HepG2 (cell line): ENCODE measurements around the gene HS6ST2. TPM values are rescaled to one million over a fixed set of nuclear protein-coding genes. Genes with fewer than 3 reads are reported as not detected.

Experiments
- ATAC-seq: fragments of 200-7000 bp; cut with Tn5 transposase; 3 replicates; pipeline ENCODE4 v1.9.1; 2020; ENCODE audit warnings: mild to moderate bottlenecking, moderate library complexity
- BruUV-seq: library from RNA; stranded (reverse); fragments of 400-500 nt; replicated peaks from 2 replicates; lab custom pipeline; 2021; lab: Mats Ljungman, UMichigan
- CTCF ChIA-PET: fragments of 300-600 bp; formaldehyde crosslinking; extraction: SDS; loops from one replicate; lab custom pipeline; 2021; ENCODE audit warnings: low total read pairs, inconsistent platforms, low intra/inter-chr PET ratio; lab: Yijun Ruan, JAX
- POLR2A ChIA-PET: fragments of 350-600 bp; sonication (Branson Sonifier 250); formaldehyde crosslinking; loops from one replicate; lab custom pipeline; 2020; ENCODE audit warnings: antibody characterized with exemption, inconsistent platforms; lab: Yijun Ruan, JAX
- DNase-seq: peaks from one replicate; pipeline ENCODE4 v3.0.0-alpha.2; 2015; ENCODE audit warnings: low spot score
- FAIRE-seq: peaks from 3 replicates; lab custom pipeline; 2011; peaks lifted over from hg19 to GRCh38; lab: Jason Lieb, UNC
- H2AFZ ChIP-seq: one replicate; pipeline ENCODE4 v1.6.1; 2011; ENCODE audit warnings: low read length, inconsistent platforms
- H3K27ac ChIP-seq: fragments of 300-600 bp; 3 replicates; pipeline ENCODE4 v1.8.0; 2011; ENCODE audit warnings: mixed run types, mild to moderate bottlenecking, mixed read lengths, low read length, inconsistent platforms; ENCODE audit not compliant: insufficient read depth; ENCODE audit errors: extremely low read length
- H3K27me3 ChIP-seq, 2 experiments: fragments of 200-600 bp in 1 of 2; 2 replicates in 1 of 2; 3 replicates in 1 of 2; pipeline versions ENCODE4 v1.6.0 to v1.8.0; 2011; ENCODE audit warnings: low read length in 2 of 2, mild to moderate bottlenecking in 2 of 2, moderate library complexity in 2 of 2, inconsistent platforms in 1 of 2; ENCODE audit not compliant: insufficient read depth in 2 of 2, control insufficient read depth in 1 of 2
- H3K36me3 ChIP-seq, 2 experiments: fragments of 200-600 bp in 1 of 2; replicated peaks in 1 of 2; 2 replicates in 1 of 2; 3 replicates in 1 of 2; pipeline versions ENCODE4 v1.5.1 to v1.8.0; 2011; ENCODE audit warnings: low read length in 2 of 2, inconsistent platforms in 1 of 2; ENCODE audit not compliant: insufficient read depth in 2 of 2, control insufficient read depth in 1 of 2
- H3K4me1 ChIP-seq: 2 replicates; pipeline ENCODE4 v1.5.1; 2012; ENCODE audit warnings: low read length, inconsistent platforms; ENCODE audit not compliant: insufficient read depth
- H3K4me2 ChIP-seq: 2 replicates; pipeline ENCODE4 v1.6.0; 2011; ENCODE audit warnings: low read depth, low read length, inconsistent platforms
- H3K4me3 ChIP-seq, 3 experiments: fragments of 200-600 bp in 1 of 3; sonication (generic), shearing (Covaris generic) in 1 of 3; replicated peaks in 1 of 3; 2 replicates each; pipeline ENCODE4 v1.5.1; 2011 to 2016; ENCODE audit warnings: low read length in 3 of 3, inconsistent platforms in 2 of 3, low read depth in 2 of 3, mild to moderate bottlenecking in 2 of 3, control low read depth in 1 of 3, mixed read lengths in 1 of 3; ENCODE audit not compliant: insufficient read depth in 1 of 3
- H3K79me2 ChIP-seq: one replicate; pipeline ENCODE4 v1.6.1; 2011; ENCODE audit warnings: low read length, inconsistent platforms; ENCODE audit not compliant: insufficient read depth
- H3K9ac ChIP-seq: 2 replicates; pipeline ENCODE4 v1.6.0; 2011; ENCODE audit warnings: mild to moderate bottlenecking, low read depth, low read length, inconsistent platforms; ENCODE audit not compliant: insufficient read depth
- H3K9me3 ChIP-seq: 2 replicates; pipeline ENCODE4 v1.5.1; 2012; ENCODE audit warnings: mild to moderate bottlenecking, low read length
- H4K20me1 ChIP-seq: 2 replicates; pipeline ENCODE4 v1.6.0; 2011; ENCODE audit warnings: inconsistent platforms, mild to moderate bottlenecking, low read length, moderate library complexity; ENCODE audit not compliant: insufficient read depth
- FOXC1 ChIP-seq: sonication (generic); formaldehyde crosslinking; IDR thresholded peaks from 2 replicates; pipeline ENCODE4 v1.8.0; 2022; ENCODE audit warnings: mild to moderate bottlenecking, missing genetic modification reagents, borderline replicate concordance
- KLF16 ChIP-seq, 2 experiments: sonication (generic) in 1 of 2; formaldehyde crosslinking in 1 of 2; IDR thresholded peaks; 2 replicates each; pipeline versions ENCODE4 v1.6.1 to v1.8.0; 2016 to 2023; ENCODE audit warnings: missing genetic modification reagents in 2 of 2, missing compliant biosample characterization in 1 of 2
- MNT ChIP-seq: fragments of 450-650 bp; IDR thresholded peaks from 2 replicates; pipeline ENCODE4 v1.6.1; 2016
- PAWR ChIP-seq: sonication (generic); formaldehyde crosslinking; IDR thresholded peaks from 2 replicates; pipeline ENCODE4 v1.4.0; 2020; ENCODE audit warnings: missing genetic modification reagents, mild to moderate bottlenecking, borderline replicate concordance
- RAD21 ChIP-seq: fragments of 450-650 bp; formaldehyde crosslinking; IDR thresholded peaks from 2 replicates; pipeline ENCODE4 v1.5.0; 2020; ENCODE audit warnings: mild to moderate bottlenecking
- ZFP36L2 ChIP-seq: sonication (generic); formaldehyde crosslinking; IDR thresholded peaks from 2 replicates; pipeline ENCODE4 v1.4.0; 2020; ENCODE audit warnings: missing genetic modification reagents
- ZNF232 ChIP-seq: sonication (generic); formaldehyde crosslinking; IDR thresholded peaks from 2 replicates; pipeline ENCODE4 v1.4.0; 2020; ENCODE audit warnings: missing genetic modification reagents, borderline replicate concordance
- ZNF720 ChIP-seq: sonication (generic); formaldehyde crosslinking; IDR thresholded peaks from 2 replicates; pipeline ENCODE4 v1.4.0; 2020; ENCODE audit warnings: missing genetic modification reagents
- WGBS: methylation state at CpG from one replicate; pipeline ENCODE4 v1.1.6; 2017; ENCODE audit warnings: low lambda C conversion rate; 5-methylcytosine and 5-hydroxymethylcytosine counted together
- in situ Hi-C: cut with HindIII; loops from 2 replicates; pipeline ENCODE4 v1.10.0; 2017; ENCODE audit warnings: low pct_unique_long_range_greater_than_20kb; ENCODE audit not compliant: extremely low pct_ligation_motif_present
- intact Hi-C: fragments of 100-400 bp; cut with micrococcal nuclease; formaldehyde crosslinking; loops from one replicate; pipeline ENCODE4 v1.10.0; 2022; ENCODE audit not compliant: unreplicated experiment
- polyA plus RNA-seq, 8 experiments: library from polyadenylated mRNA; depleted of rRNA in 3 of 8; stranded (reverse) in 7 of 8; unstranded in 1 of 8; fragments of >200 nt; fragmentation: Illumina TruSeq in 4 of 8; extraction: Trizol in 4 of 8; gene quantifications; 2 replicates each; pipeline versions ENCODE4 v1.2.1 to v1.2.3, GENCODE V29; 2011 to 2016; ENCODE audit warnings: low read depth in 4 of 8, missing spikeins in 1 of 8, mixed read lengths in 1 of 8; ENCODE audit not compliant: insufficient read depth in 1 of 8
- total RNA-seq, 5 experiments: library from RNA; depleted of rRNA; stranded (reverse); fragments of >200 nt; fragmentation: Illumina TruSeq; extraction: Trizol; gene quantifications; 2 replicates each; pipeline ENCODE4 v1.2.3, GENCODE V29; 2016; ENCODE audit warnings: low read depth in 1 of 5
- TF ChIP-seq, protein P1 (sequence below): sonication (generic); formaldehyde crosslinking; IDR thresholded peaks from 2 replicates; pipeline ENCODE4 v1.5.0; 2020; ENCODE audit warnings: mild to moderate bottlenecking, missing genetic modification reagents
- TF ChIP-seq, protein P2 (sequence below): sonication (generic); formaldehyde crosslinking; IDR thresholded peaks from 2 replicates; pipeline ENCODE4 v1.4.0; 2020; ENCODE audit warnings: missing genetic modification reagents

Gene HS6ST2
- total and polyA plus RNA-seq, 2 of the 13 experiments (the other 11 are each of a cell fraction or from before 2014, with no cell fraction given), result 0.05 TPM; not detected in 1

DNA sequence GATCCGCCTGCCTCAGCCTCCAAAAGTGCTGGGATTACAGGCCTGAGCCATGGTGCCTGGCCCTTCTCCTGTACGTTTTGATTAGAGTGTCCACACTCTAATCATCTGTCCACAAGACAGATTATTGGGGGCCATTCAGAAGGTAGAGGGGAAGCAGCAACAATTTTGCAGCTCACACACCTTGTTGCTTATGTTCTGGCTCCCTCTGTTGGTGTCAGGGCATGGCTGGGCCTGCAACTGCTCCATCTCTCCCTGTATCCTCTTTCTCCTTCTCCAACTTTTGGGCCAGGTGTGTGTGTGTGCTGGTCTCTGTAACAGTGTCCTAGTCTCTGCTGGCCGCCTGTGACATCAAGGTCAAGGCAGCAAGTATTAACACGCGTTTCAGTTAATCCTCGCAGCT lies 344.1 kb downstream of the HS6ST2 start:
- H3K9me3 ChIP-seq, result no peaks in the 10 kb centered on the region
- POLR2A ChIA-PET, result interaction anchor here (0.7 to 2.4 kb wide), 7 partner anchors 24 to 522 kb away, joined by 3 to 9 read pairs (median 3); partner anchors contain the start of gene MBNL3
- DNase-seq, result peak; percentile 38
- H3K27me3 ChIP-seq, result no peaks in the 10 kb centered on the region
- ATAC-seq, result peak; percentile 77
- H4K20me1 ChIP-seq, result no peaks in the 10 kb centered on the region
- intact Hi-C loops (loop anchor here (2.0 to 5.0 kb wide), 2 partner anchors 122 to 387 kb away; no protein-coding TSS in a partner anchor), in situ Hi-C loops (loop anchor here (10.0 kb wide), 1 partner anchor 319 kb away; no protein-coding TSS in a partner anchor)
- H2AFZ ChIP-seq, result no peak overlapping the region
- BruUV-seq, result no TSS peak
- H3K9ac ChIP-seq, result no peak overlapping the region
- peak; percentile 71 for FAIRE-seq
- no peak overlapping the region for H3K4me3 ChIP-seq
- no peak overlapping the region for H3K27ac ChIP-seq
- CTCF ChIA-PET, result interaction anchor here (2.7 kb wide), 1 partner anchor 388 kb away, joined by 8 read pairs; no protein-coding TSS in a partner anchor
- no peaks in the 10 kb centered on the region for H3K79me2 ChIP-seq
- no peaks in the 10 kb centered on the region for H3K36me3 ChIP-seq
- H3K4me1 ChIP-seq, result peaks cover 58% of the 10 kb centered on the region
- H3K4me2 ChIP-seq, result peak overlapping the region; percentile 23; the same call in 1 of the 2 replicates
- WGBS, result 17% methylated on average over 1 of the region's 6 CpGs
- TF ChIP-seq PAWR (no peak), ZNF720 (no peak), RAD21 (CRISPR knock-in tag) (peak; percentile 61), MNT (no peak), FOXC1 (CRISPR knock-in tag) (no peak), ZFP36L2 (CRISPR knock-in tag) (no peak), ZNF232 (CRISPR knock-in tag) (no peak), KLF16 (CRISPR knock-in tag; IDR thresholded peaks at IDR 0.05) (no peak)
- TF ChIP-seq, protein P1, sequence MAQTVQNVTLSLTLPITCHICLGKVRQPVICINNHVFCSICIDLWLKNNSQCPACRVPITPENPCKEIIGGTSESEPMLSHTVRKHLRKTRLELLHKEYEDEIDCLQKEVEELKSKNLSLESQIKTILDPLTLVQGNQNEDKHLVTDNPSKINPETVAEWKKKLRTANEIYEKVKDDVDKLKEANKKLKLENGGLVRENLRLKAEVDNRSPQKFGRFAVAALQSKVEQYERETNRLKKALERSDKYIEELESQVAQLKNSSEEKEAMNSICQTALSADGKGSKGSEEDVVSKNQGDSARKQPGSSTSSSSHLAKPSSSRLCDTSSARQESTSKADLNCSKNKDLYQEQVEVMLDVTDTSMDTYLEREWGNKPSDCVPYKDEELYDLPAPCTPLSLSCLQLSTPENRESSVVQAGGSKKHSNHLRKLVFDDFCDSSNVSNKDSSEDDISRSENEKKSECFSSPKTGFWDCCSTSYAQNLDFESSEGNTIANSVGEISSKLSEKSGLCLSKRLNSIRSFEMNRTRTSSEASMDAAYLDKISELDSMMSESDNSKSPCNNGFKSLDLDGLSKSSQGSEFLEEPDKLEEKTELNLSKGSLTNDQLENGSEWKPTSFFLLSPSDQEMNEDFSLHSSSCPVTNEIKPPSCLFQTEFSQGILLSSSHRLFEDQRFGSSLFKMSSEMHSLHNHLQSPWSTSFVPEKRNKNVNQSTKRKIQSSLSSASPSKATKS (CRISPR knock-in tag), result no peak
- TF ChIP-seq, protein P2, sequence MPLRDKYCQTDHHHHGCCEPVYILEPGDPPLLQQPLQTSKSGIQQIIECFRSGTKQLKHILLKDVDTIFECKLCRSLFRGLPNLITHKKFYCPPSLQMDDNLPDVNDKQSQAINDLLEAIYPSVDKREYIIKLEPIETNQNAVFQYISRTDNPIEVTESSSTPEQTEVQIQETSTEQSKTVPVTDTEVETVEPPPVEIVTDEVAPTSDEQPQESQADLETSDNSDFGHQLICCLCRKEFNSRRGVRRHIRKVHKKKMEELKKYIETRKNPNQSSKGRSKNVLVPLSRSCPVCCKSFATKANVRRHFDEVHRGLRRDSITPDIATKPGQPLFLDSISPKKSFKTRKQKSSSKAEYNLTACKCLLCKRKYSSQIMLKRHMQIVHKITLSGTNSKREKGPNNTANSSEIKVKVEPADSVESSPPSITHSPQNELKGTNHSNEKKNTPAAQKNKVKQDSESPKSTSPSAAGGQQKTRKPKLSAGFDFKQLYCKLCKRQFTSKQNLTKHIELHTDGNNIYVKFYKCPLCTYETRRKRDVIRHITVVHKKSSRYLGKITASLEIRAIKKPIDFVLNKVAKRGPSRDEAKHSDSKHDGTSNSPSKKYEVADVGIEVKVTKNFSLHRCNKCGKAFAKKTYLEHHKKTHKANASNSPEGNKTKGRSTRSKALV (CRISPR knock-in tag), result no peak
